Transverse colon (tissue), 4 donors: Measurements from ENCODE around the gene CDPF1.

Experiments
- CTCF ChIP-seq, 5 experiments: fragments of 200-600 bp in 3 of 5; fragments of 450-650 bp in 2 of 5; sonication (generic) in 3 of 5; IDR thresholded peaks; 1 replicate in 2 of 5; 2 replicates in 3 of 5; pipeline ENCODE4 v1.5.1; 2016 to 2017; ENCODE audit warnings: antibody characterized with exemption in 5 of 5, inconsistent platforms in 3 of 5, mild to moderate bottlenecking in 2 of 5, moderate library complexity in 1 of 5
- POLR2A ChIP-seq: fragments of 450-650 bp; IDR thresholded peaks from one replicate; pipeline ENCODE4 v1.6.1; 2016; ENCODE audit warnings: antibody characterized with exemption, mild to moderate bottlenecking, moderate library complexity
- POLR2AphosphoS5 ChIP-seq, 3 donors: sonication (generic); formaldehyde crosslinking; IDR thresholded peaks; one replicate each; pipeline ENCODE4 v1.6.1; 2016; ENCODE audit warnings: antibody characterized with exemption in 3 of 3

DNA sequence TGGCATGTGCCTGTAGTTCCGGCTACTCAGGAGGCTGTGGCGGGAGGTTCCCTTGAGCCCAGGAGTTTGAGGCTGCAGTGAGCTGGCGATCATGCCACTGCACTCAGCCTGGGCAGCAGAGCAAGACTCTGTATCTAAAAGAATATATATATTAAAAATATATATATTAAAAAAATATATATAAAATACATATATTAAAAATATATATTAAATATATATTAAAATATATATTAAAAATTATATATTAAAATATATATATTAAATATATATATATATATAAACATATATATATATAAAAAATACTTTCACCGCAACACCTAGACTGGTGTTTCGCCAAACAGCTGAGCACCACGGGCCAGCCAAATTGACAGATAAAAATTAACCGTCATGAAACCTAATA is 26.5 kb upstream of the CDPF1 start:
- TF ChIP-seq CTCF (IDR thresholded peaks at IDR 0.05) (no peak), POLR2A (no peak), POLR2AphosphoS5 (IDR thresholded peaks at IDR 0.05) (no peak)
